H1 (cell line): ENCODE data around the gene HSPA12A. TPM values are rescaled to one million over a fixed set of nuclear protein-coding genes. Genes with fewer than 3 reads are reported as not detected.

ENCODE experiments used
- CHD7 ChIP-seq: fragments of 300-600 bp; sonication (generic); IDR thresholded peaks from 2 replicates; pipeline ENCODE4 v1.7.1; 2012; ENCODE audit warnings: low read length, moderate library complexity, mild to moderate bottlenecking, inconsistent platforms; ENCODE audit not compliant: insufficient replicate concordance
- EP300 ChIP-seq, 2 experiments: IDR thresholded peaks; 1 replicate in 1 of 2; 2 replicates in 1 of 2; pipeline ENCODE4 v1.6.1; 2011 to 2012; ENCODE audit warnings: low read depth in 2 of 2, low read length in 2 of 2, mild to moderate bottlenecking in 2 of 2, borderline replicate concordance in 1 of 2, inconsistent platforms in 1 of 2, moderate library complexity in 1 of 2
- KDM5A ChIP-seq: fragments of 200-600 bp; IDR thresholded peaks from 2 replicates; pipeline ENCODE4 v1.7.1; 2012; ENCODE audit warnings: mild to moderate bottlenecking, low read length, inconsistent platforms, mixed read lengths
- PHF8 ChIP-seq: fragments of 200-600 bp; sonication (generic); conservative IDR thresholded peaks from 2 replicates; pipeline ENCODE4 v1.7.1; 2012; ENCODE audit warnings: low read depth, mild to moderate bottlenecking, inconsistent platforms, low read length, moderate library complexity
- TBP ChIP-seq: IDR thresholded peaks from 2 replicates; pipeline ENCODE4 v1.6.1; 2011; ENCODE audit warnings: low read depth, low read length, improper control_type of control experiment
- TEAD4 ChIP-seq: IDR thresholded peaks from 2 replicates; pipeline ENCODE4 v1.6.1; 2012; ENCODE audit warnings: low read depth, low read length, inconsistent platforms, mixed read lengths
- USF2 ChIP-seq: IDR thresholded peaks from 2 replicates; pipeline ENCODE4 v1.6.1; 2011; ENCODE audit warnings: low read length, improper control_type of control experiment
- polyA plus RNA-seq, 7 experiments: library from polyadenylated mRNA; depleted of rRNA in 3 of 7; stranded (reverse) in 5 of 7; unstranded in 2 of 7; fragments of >200 nt in 5 of 7; fragments of 200-250 nt in 2 of 7; gene quantifications; 1 replicate in 5 of 7; 2 replicates in 1 of 7; 4 replicates in 1 of 7; pipeline versions ENCODE4 v1.2.1 to v1.2.3, GENCODE V29; 2011 to 2013; ENCODE audit warnings: missing spikeins in 2 of 7, mixed read lengths in 2 of 7
- total RNA-seq: library from RNA; stranded (reverse); fragmentation: NEBNext Ultra II Directional; extraction: Animal tissue kit (Norgen Biotek cat#: 25700); gene quantifications from 2 replicates; pipeline ENCODE4 v1.2.1, GENCODE V29; 2021

Gene HSPA12A
- total and polyA plus RNA-seq, 2 of the 8 experiments (the other 6 are each of a cell fraction or from before 2014, with no cell fraction given) = 3.1 to 6.9 TPM

GRCh38 chr10:116692225-116692624 lies 50.1 kb downstream of the HSPA12A start (continued):
- no peak for TF ChIP-seq TBP
- TF ChIP-seq PHF8 = no peak
- no peak for TF ChIP-seq KDM5A
- no peak for TF ChIP-seq CHD7
- TF ChIP-seq USF2 = no peak
- TF ChIP-seq TEAD4 = no peak
- TF ChIP-seq EP300 (IDR thresholded peaks at IDR 0.05; ENCODE audit: borderline replicate concordance in 1 of 2, low read depth in 2 of 2, low read length in 2 of 2) = no peak
